Activated T-cell treated with anti-CD3 and anti-CD28 coated beads for 48 hours (primary cell): Measurements from ENCODE around the gene CSH1.
A peak's percentile ranks its signal among the peaks of the same experiment; 100 is the strongest.
"Not testable (repeated sequence)": the region's sequence is repeated elsewhere in the genome, so short reads cannot be mapped to it uniquely, and the experiment has no call there.

ENCODE experiments used
- DNase-seq: peaks from one replicate; pipeline ENCODE4 v3.0.0-alpha.2; 2020; ENCODE audit warnings: low read depth

The CSH1 gene

GRCh38 chr17:63928966-63929695 lies 32.8 kb upstream of the CSH1 start:
- no peak for DNase-seq

DNA sequence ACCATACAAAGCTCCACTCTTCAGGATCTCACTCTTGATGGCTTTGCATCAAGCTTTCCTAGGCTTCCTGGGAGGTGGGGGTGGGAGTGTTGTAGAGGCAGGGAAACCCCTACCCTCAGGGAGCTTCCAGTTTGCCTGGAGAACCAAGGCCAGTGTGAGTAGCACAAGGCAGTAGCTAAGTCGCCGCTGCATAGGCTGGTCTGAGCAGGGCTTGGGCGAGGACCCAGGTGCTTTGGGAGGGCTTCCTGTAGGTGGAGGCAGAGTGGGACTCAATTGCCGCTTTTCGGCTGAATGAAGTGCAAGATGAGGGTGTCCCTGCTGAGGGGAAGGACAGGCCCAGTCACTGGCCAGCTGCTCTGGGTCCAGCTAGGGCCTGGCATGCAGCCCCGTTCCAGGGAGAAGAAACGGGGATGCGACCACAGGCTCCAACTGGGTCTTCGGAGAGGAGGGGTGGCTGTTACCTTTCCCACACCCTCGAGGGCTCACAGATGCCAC lies 31.8 kb upstream of the CSH1 start:
- no peak for DNase-seq

- DNase-seq, result no peak
Measured at GRCh38 chr17:63927464-63928171, 31.2 kb upstream of the CSH1 start.

DNA sequence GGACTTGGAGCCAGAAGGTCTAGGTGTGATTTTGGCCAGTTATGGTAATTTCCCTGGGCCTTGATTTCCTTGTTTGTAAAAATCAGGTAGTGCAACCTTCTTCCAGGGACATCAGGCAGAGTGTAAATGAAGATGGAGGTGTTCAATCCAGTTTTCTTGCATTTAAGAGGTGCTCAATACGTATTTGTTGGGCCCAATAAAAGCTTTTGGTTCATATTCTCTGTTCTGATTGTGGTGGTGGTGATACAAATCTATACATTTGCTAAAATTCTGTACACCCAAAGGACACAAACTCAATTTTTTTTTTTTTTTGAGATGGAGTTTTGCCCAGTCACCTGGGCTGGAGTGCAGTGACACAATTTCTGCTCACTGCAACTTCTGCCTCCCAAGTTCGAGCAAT lies 29.8 kb upstream of the CSH1 start:
- no peak for DNase-seq

DNA sequence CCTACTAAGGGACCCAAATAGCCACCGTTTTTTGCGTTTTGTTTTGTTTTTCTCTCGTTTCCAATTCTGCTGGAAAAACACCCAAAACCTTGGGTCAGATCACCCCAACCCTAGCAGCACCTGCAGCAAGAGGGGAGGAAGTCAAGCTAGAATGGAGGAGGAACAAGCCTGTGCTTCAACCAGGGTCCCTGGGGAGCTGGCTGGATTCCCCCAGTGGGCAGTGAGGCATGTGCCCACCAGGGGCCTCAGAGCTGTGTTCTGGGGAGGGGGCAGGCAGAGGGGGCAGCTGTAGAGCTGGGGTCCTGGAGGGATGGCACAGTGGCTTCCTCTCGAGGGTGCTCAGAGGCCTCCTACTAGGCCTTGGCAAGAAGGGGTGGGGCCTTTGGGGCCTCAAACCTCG lies 29.2 kb upstream of the CSH1 start:
- no peak for DNase-seq

DNA sequence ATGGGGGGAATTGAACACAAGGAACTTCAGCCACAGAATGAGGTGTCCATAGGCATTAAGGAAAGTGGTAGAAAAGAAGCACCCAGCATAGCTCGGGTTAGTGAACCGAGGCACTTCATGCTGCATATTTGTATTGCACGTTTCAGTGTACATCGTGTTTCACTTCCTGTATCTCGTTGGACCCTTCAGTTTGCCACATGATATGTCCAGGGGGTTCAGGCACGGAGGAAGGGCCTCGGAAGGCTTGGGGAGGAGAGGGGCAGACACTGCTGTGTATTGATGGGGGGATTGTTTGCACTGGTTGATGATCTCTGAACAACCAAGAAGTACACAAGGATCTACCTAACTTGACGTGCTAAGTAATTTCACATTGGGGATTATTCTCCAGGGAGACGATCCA lies 26.0 kb upstream of the CSH1 start:
- DNase-seq, result not testable (repeated sequence)

DNA sequence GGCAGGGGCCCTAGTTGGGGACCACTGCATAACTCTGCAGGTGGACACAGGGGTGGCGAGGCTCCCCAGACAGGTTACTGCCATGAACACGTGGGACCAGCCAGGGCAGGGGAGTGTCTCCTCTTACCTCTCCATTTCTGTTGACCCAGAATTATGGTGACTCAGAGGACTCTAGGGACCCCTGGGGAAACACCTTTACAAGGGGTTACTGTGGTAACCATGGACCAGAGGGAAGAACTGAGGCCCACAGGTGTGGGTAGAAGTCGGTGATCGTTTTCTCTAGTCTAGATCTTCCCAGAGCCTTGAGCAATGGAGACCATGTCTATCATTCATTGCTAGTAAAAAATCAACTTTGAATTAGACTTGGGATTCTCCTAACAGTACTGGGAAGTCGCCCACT lies 24.4 kb upstream of the CSH1 start:
- DNase-seq, result not testable (repeated sequence)

DNA sequence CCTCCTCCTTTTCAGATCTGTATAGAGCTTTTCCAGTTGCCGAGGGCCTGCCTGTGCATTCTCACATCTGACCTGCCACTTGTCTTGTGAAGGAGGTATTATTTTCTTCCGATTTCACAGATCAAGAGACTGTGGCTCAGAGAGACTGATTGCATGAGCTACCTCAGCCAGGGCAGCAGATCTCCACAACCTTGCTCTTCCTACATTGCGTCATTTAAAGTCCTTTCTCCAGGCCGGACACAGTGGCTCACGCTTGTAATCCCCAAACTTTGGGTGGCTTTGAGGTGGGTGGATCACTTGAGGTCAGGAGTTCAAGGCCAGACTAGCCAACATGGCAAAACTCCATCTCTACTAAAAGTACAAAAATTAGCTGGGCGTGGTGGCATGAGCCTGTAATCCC lies 23.7 kb upstream of the CSH1 start:
- DNase-seq, result not testable (repeated sequence)

- DNase-seq, result peak; percentile 61
Measured at GRCh38 chr17:63919311-63919723, 22.9 kb upstream of the CSH1 start.

DNA sequence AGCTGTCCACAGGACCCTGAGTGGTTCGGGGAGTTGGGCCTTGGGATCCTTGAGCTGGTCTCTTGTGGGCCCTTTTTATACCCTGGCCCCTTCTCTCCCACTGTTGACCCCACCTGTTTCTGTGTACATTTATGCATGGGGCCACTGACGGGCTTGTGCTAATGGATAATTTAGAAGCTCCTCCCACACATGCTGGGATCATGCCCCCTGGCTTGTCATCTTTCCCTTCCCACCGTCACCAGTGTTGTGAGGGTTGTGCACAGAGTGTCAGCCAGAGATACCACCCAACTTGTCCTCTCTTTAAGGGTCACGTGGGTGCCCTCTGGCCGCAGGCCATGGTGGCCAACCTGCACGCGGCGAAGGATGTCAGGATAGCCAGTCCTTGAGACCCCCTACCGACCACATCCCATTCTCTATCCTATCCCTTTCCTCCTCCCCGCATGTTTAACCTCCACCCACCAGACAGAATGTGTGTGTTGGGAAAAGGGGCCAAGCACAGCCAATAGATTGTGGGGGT lies 22.5 kb upstream of the CSH1 start, which contains the start of gene GH1:
Gene GH1, minus strand, starts transcription at position 51 of the 517 bp plus-strand sequence. CDS start 63 bp downstream, outside the sequence.
- not testable (repeated sequence) for DNase-seq

GRCh38 chr17:63918305-63918704 lies 21.9 kb upstream of the CSH1 start:
- no peak for DNase-seq

DNA sequence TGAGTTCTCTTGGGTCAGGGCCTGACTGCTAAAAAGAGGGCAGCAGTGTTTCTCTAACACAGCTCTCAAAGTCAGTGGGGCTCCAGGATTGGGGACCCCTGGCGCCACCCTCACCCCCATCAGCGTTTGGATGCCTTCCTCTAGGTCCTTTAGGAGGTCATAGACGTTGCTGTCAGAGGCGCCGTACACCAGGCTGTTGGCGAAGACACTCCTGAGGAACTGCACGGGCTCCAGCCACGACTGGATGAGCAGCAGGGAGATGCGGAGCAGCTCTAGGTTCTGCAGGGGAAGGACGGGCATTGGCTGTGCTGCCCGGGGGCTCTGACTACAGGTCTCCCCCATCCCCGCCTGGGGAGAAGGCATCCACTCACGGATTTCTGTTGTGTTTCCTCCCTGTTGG lies 21.3 kb upstream of the CSH1 start:
- DNase-seq, result no peak

DNA sequence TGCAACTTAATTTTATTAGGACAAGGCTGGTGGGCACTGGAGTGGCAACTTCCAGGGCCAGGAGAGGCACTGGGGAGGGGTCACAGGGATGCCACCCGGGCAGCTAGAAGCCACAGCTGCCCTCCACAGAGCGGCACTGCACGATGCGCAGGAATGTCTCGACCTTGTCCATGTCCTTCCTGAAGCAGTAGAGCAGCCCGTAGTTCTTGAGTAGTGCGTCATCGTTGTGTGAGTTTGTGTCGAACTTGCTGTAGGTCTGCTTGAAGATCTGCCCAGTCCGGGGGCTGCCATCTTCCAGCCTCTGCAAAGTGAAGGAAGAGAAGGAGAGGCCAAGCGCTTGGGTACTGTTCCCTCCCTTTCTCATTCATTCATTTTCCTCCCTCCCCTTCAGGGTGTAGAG lies 20.8 kb upstream of the CSH1 start:
- DNase-seq, result not testable (repeated sequence)

DNA sequence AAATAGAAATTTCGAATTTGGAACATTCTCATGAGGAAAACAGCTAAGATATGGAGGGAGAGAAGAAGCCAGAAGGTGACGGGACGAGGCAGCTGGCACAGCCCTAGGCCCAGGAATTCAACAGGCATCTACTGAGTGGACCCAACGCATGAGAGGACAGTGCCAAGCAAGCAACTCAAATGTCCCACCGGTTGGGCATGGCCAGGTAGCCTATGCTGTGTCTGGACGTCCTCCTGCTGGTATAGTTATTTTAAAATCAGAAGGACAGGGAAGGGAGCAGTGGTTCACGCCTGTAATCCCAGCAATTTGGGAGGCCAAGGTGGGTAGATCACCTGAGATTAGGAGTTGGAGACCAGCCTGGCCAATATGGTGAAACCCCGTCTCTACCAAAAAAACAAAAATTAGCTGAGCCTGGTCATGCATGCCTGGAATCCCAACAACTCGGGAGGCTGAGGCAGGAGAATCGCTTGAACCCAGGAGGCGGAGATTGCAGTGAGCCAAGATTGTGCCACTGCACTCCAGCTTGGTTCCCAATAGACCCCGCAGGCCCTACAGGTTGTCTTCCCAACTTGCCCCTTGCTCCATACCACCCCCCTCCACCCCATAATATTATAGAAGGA lies 20.3 kb upstream of the CSH1 start:
- no peak for DNase-seq

DNA sequence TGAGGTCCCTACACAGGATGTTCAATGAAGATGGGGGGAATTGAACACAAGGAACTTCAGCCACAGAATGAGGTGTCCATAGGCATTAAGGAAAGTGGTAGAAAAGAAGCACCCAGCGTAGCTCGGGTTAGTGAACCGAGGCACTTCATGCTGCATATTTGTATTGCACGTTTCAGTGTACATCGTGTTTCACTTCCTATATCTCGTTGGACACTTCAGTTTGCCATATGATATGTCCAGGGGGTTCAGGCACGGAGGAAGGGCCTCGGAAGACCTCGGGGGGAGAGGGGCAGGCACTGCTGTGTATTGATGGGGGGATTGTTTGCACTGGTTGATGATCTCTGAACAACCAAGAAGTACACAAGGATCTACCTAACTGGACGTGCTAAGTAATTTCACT lies 19.4 kb upstream of the CSH1 start:
- DNase-seq, result not testable (repeated sequence)

GRCh38 chr17:63914471-63914870 lies 18.1 kb upstream of the CSH1 start:
- no peak for DNase-seq

DNA sequence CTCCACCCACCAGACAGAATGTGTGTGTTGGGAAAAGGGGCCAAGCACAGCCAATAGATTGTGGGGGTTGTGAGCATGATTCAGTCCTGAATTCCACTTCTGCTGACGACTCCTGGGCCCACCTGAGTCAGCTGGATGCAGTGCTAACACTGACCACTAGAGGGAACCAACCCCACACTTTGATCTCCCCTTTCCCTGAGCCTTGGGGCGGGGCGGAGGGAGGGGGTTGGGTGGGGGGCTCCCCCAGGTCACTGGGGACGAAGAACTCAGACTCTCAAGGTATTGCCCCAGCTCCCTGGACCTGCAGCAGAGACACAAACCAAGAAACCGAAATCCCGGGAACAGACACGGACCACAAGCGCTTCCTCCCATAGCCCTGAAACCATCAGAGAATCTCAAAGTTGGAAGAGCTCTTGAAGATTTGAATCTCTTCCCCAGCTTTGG lies 15.3 kb upstream of the CSH1 start:
- peak; percentile 55 for DNase-seq

DNA sequence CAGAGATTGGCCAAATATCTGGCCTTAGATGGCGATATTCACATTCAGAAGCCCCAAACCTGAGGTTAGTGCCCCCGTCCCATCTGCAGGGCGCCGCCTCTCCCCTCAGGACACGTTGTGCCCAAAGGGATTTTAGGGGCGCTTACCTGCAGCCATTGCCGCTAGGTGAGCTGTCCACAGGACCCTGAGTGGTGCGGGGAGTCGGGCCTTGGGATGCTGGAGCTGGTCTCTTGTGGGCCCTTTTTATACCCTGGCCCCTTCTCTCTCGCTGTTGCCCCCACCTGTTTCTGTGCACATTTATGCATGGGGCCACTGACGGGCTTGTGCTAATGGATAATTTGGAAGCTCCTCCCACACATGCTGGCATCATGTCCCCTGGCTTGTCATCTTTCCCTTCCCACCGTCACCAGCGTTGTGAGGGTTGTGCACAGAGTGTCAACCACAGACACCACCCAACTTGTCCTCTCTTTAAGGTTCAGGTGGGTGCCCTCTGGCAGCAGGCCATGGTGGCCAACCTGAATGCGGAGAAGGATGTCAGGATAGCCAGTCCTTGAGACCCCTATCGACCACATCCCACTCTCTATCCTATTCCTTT lies 14.8 kb upstream of the CSH1 start, which contains the start of gene CSHL1:
Gene CSHL1, minus strand, starts transcription at position 218 of the 595 bp plus-strand sequence. Its CDS starts 62 bp downstream, at position 156.
- no peak for DNase-seq

DNA sequence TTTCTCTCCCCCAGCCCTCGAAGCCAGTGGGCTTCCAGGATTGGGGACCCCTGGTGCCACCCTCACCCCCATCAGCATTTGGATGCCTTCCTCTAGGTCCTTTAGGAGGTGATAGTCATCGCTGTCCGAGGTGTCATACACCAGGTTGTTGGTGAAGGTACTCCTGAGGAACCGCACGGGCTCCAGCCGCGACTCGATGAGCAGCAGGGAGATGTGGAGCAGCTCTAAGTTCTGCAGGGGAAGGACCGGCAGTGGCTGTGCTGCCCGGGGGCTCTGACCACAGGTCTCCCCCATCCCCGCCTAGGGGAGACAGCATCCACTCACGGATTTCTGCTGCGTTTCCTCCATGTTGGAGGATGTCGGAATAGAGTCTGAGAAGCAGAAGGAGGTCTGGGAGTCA lies 13.7 kb upstream of the CSH1 start:
- no peak for DNase-seq

DNA sequence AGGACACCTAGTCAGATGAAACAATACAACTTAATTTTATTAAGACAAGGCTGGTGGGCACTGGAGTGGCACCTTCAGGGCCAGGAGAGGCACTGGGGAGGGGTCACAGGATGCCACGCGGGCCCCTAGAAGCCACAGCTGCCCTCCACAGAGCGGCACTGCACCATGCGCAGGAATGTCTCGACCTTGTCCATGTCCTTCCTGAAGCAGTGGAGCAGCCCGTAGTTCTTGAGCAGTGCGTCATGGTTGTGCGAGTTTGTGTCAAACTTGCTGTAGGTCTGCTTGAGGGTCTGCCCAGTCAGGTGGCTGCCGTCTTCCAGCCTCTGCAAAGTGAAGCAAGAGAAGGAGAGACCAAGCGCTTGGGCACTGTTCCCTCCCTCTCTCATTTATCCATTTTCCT lies 13.2 kb upstream of the CSH1 start:
- DNase-seq, result not testable (repeated sequence)

GRCh38 chr17:63907161-63907778 lies 10.9 kb upstream of the CSH1 start:
- DNase-seq, result not testable (repeated sequence)

GRCh38 chr17:63904796-63905195 lies 8.4 kb upstream of the CSH1 start:
- DNase-seq, result not testable (repeated sequence)
